PC-3 (cell line): ENCODE measurements around the gene ARHGEF11. TPM values are rescaled to one million over a fixed set of nuclear protein-coding genes. Genes with fewer than 3 reads are reported as not detected.
"Not testable (repeated sequence)": the region's sequence is repeated elsewhere in the genome, so short reads cannot be mapped to it uniquely, and the experiment has no call there.

ENCODE experiments used
- ATAC-seq: fragments of 200-7000 bp; cut with Tn5 transposase; 2 replicates; pipeline ENCODE4 v1.9.1; 2020; ENCODE audit warnings: mild to moderate bottlenecking, moderate library complexity
- BruUV-seq: library from RNA; stranded (reverse); fragments of 400-500 nt; replicated peaks from 2 replicates; lab custom pipeline; 2021; lab: Mats Ljungman, UMichigan
- CTCF ChIA-PET: fragments of 300-600 bp; sonication (Branson Sonifier 250); formaldehyde crosslinking; loops from one replicate; lab custom pipeline; 2022; ENCODE audit warnings: antibody characterized with exemption; lab: Charles Lee
- POLR2A ChIA-PET: fragments of 300-600 bp; sonication (Branson Sonifier 250); formaldehyde crosslinking; loops from one replicate; lab custom pipeline; 2022; ENCODE audit warnings: antibody characterized with exemption; ENCODE audit not compliant: unreplicated experiment; lab: Charles Lee
- DNase-seq: peaks from one replicate; pipeline ENCODE4 v3.0.0-alpha.2; 2015
- H2AFZ ChIP-seq: fragments of 300-600 bp; sonication (generic); 2 replicates; pipeline ENCODE4 v1.6.0; 2016; ENCODE audit warnings: antibody characterized with exemption, low read length
- H3F3A ChIP-seq: fragments of 300-600 bp; sonication (generic); one replicate; pipeline ENCODE4 v1.6.0; 2017; ENCODE audit warnings: antibody characterized with exemption, low read length, control low read depth, mild to moderate bottlenecking; ENCODE audit not compliant: unreplicated experiment
- H3K27ac ChIP-seq: fragments of 300-600 bp; sonication (generic); 2 replicates; pipeline ENCODE4 v1.5.1; 2016; ENCODE audit warnings: mild to moderate bottlenecking, low read length
- H3K27me3 ChIP-seq: fragments of 300-600 bp; sonication (generic); 2 replicates; pipeline ENCODE4 v1.6.1; 2016; ENCODE audit warnings: low read length, mixed read lengths
- H3K36me3 ChIP-seq: fragments of 300-600 bp; sonication (generic); 2 replicates; pipeline ENCODE4 v1.6.1; 2016; ENCODE audit warnings: low read depth, mixed run types, low read length, mixed read lengths
- H3K4me1 ChIP-seq: fragments of 300-600 bp; sonication (generic); 2 replicates; pipeline ENCODE4 v1.5.1; 2016; ENCODE audit warnings: low read length; ENCODE audit not compliant: insufficient read depth
- H3K4me2 ChIP-seq: fragments of 300-600 bp; sonication (generic); 2 replicates; pipeline ENCODE4 v1.6.0; 2016; ENCODE audit warnings: low read length
- H3K4me3 ChIP-seq: fragments of 300-600 bp; sonication (generic); 2 replicates; pipeline ENCODE4 v1.5.1; 2016; ENCODE audit warnings: mild to moderate bottlenecking, low read length, mixed read lengths
- H3K79me2 ChIP-seq: fragments of 300-600 bp; sonication (generic); 2 replicates; pipeline ENCODE4 v1.6.1; 2017; ENCODE audit warnings: low read length, mixed read lengths
- H3K9ac ChIP-seq: fragments of 300-600 bp; sonication (generic); 2 replicates; pipeline ENCODE4 v1.6.0; 2016; ENCODE audit warnings: mild to moderate bottlenecking, low read length
- H3K9me2 ChIP-seq: fragments of 300-600 bp; sonication (generic); replicated peaks from 2 replicates; pipeline ENCODE4 v1.6.1; 2016; ENCODE audit warnings: mixed run types, low read length, mixed read lengths
- H3K9me3 ChIP-seq: fragments of 300-600 bp; sonication (generic); 2 replicates; pipeline ENCODE4 v1.6.1; 2016; ENCODE audit warnings: low read length, mixed read lengths
- H4K20me1 ChIP-seq: fragments of 300-600 bp; sonication (generic); 2 replicates; pipeline ENCODE4 v1.6.1; 2016; ENCODE audit warnings: low read length, mixed read lengths
- CTCF ChIP-seq: fragments of 300-600 bp; sonication (generic); conservative IDR thresholded peaks from 2 replicates; pipeline ENCODE4 v1.5.1; 2017; ENCODE audit warnings: antibody characterized with exemption, low read depth, mild to moderate bottlenecking, low read length
- EZH2 ChIP-seq: fragments of 300-600 bp; sonication (generic); IDR thresholded peaks from one replicate; pipeline ENCODE4 v1.6.1; 2017; ENCODE audit warnings: antibody characterized with exemption, mild to moderate bottlenecking, low read length; ENCODE audit not compliant: unreplicated experiment
- EZH2phosphoT487 ChIP-seq: fragments of 300-600 bp; sonication (generic); IDR thresholded peaks from 2 replicates; pipeline ENCODE4 v1.6.1; 2018; ENCODE audit warnings: mild to moderate bottlenecking, antibody characterized with exemption, low read length, borderline replicate concordance
- intact Hi-C: fragments of 100-400 bp; cut with micrococcal nuclease; formaldehyde crosslinking; loops from 2 replicates; pipeline ENCODE4 v1.9.0; 2023
- total RNA-seq: library from RNA; depleted of rRNA; stranded (reverse); fragments of >200 nt; gene quantifications from 2 replicates; pipeline ENCODE4 v1.2.3, GENCODE V29; 2014

ARHGEF11 gene
- total RNA-seq, 1 experiment from 2014 or later, result 31.1 TPM

GRCh38 chr1:156927215-156928042 is 118.1 kb downstream of the ARHGEF11 start:
- no peaks in the 10 kb centered on the region for H3K9me2 ChIP-seq
- ATAC-seq, result peak; percentile 84
- no peak overlapping the region for H3K27ac ChIP-seq
- H3K9me3 ChIP-seq, result no peaks in the 10 kb centered on the region
- TF ChIP-seq EZH2 (no peak), EZH2phosphoT487 (no peak), CTCF (peak; percentile 93)
- BruUV-seq, result no TSS peak
- ChIA-PET CTCF (interaction anchor here (0.6 to 2.1 kb wide), 12 partner anchors 10 to 249 kb away, joined by 3 to 43 read pairs (median 4); partner anchors contain the start of genes INSRR and PRCC), POLR2A (no interaction called here)
- peak overlapping the region; percentile 16; the same call in 1 of the 2 replicates for H3K9ac ChIP-seq
- H2AFZ ChIP-seq, result peak overlapping the region; percentile 86
- no peaks in the 10 kb centered on the region for H3K36me3 ChIP-seq
- peaks cover 6% of the 10 kb centered on the region for H3F3A ChIP-seq
- DNase-seq, result peak; percentile 91
- intact Hi-C loops, result loop anchor here (1.0 to 2.0 kb wide), 2 partner anchors 35 to 89 kb away; no protein-coding TSS in a partner anchor
- H3K4me2 ChIP-seq, result peak overlapping the region; percentile 87
- H3K27me3 ChIP-seq, result no peaks in the 10 kb centered on the region
- H3K4me3 ChIP-seq, result peak overlapping the region; percentile 72
- H3K79me2 ChIP-seq, result no peaks in the 10 kb centered on the region
- no peaks in the 10 kb centered on the region for H4K20me1 ChIP-seq
- peaks cover 25% of the 10 kb centered on the region for H3K4me1 ChIP-seq

GRCh38 chr1:156926695-156927094 is 118.8 kb downstream of the ARHGEF11 start:
- CTCF ChIA-PET, result interaction anchor here (2.1 kb wide), 1 partner anchor 35 kb away, joined by 43 read pairs; no protein-coding TSS in a partner anchor
- H3K27me3 ChIP-seq, H3K79me2 ChIP-seq, POLR2A ChIA-PET, BruUV-seq, H3F3A ChIP-seq, H2AFZ ChIP-seq, H4K20me1 ChIP-seq, H3K9ac ChIP-seq, H3K9me2 ChIP-seq, ATAC-seq, H3K36me3 ChIP-seq, H3K27ac ChIP-seq, H3K4me3 ChIP-seq, H3K9me3 ChIP-seq: not testable (repeated sequence)
- Histone ChIP-seq H3K4me2 (peak overlapping the region; percentile 87), H3K4me1 (peaks cover 25% of the 10 kb centered on the region)
- intact Hi-C loops, result loop anchor here (1.0 to 2.0 kb wide), 2 partner anchors 34 to 88 kb away; no protein-coding TSS in a partner anchor
- peak; percentile 40 for DNase-seq

- peak overlapping the region; percentile 11 for H3K4me2 ChIP-seq
- no peak for TF ChIP-seq EZH2
- TF ChIP-seq EZH2phosphoT487, result peak; percentile 71
- TF ChIP-seq CTCF, result no peak
- no peaks in the 10 kb centered on the region for H4K20me1 ChIP-seq
- no peaks in the 10 kb centered on the region for H3K36me3 ChIP-seq
- H3K79me2 ChIP-seq, result no peaks in the 10 kb centered on the region
- no peaks in the 10 kb centered on the region for H3K9me3 ChIP-seq
- DNase-seq (peak; percentile 98), ATAC-seq (peak; percentile 37)
- no peak overlapping the region for H3K9ac ChIP-seq
- H3F3A ChIP-seq, result peaks cover 6% of the 10 kb centered on the region
- intact Hi-C loops, result loop anchor here (2.0 kb wide), 1 partner anchor 87 kb away; no protein-coding TSS in a partner anchor
- H3K4me3 ChIP-seq, result no peak overlapping the region
- ChIA-PET POLR2A (no interaction called here), CTCF (interaction anchor here (0.6 to 0.7 kb wide), 2 partner anchors 235 to 340 kb away, joined by 3 read pairs; no protein-coding TSS in a partner anchor)
- no peaks in the 10 kb centered on the region for H3K9me2 ChIP-seq
- H3K27ac ChIP-seq, result no peak overlapping the region
- no peak overlapping the region for H2AFZ ChIP-seq
- H3K27me3 ChIP-seq, result no peaks in the 10 kb centered on the region
- BruUV-seq, result no TSS peak
- H3K4me1 ChIP-seq, result peaks cover 25% of the 10 kb centered on the region
Observed at GRCh38 chr1:156926175-156926574, 119.4 kb downstream of the ARHGEF11 start.
